K562 (cell line): ENCODE data around the gene EMX2. TPM values are rescaled to one million over a fixed set of nuclear protein-coding genes. Genes with fewer than 3 reads are reported as not detected.

ENCODE experiments used
- AFF4 ChIP-seq: sonication (generic); formaldehyde crosslinking; IDR thresholded peaks from 2 replicates; pipeline ENCODE4 v1.8.0; 2023; ENCODE audit warnings: mild to moderate bottlenecking, missing genetic modification reagents
- CBX2 ChIP-seq: fragments of 200-600 bp; sonication (generic); IDR thresholded peaks from one replicate; pipeline ENCODE4 v1.6.1; 2012; ENCODE audit warnings: mild to moderate bottlenecking, low read length, inconsistent platforms; ENCODE audit not compliant: insufficient read depth, poor library complexity, severe bottlenecking
- CBX5 ChIP-seq: IDR thresholded peaks from 2 replicates; pipeline ENCODE4 v1.6.1; 2014; ENCODE audit warnings: low read depth, borderline replicate concordance
- HIVEP1 ChIP-seq: fragments of 250-450 bp; sonication (Bioruptor Pico); IDR thresholded peaks from 2 replicates; pipeline ENCODE4 v1.4.0; 2020; ENCODE audit warnings: mild to moderate bottlenecking
- TEAD4 ChIP-seq, 2 experiments: sonication (generic) in 1 of 2; formaldehyde crosslinking in 1 of 2; IDR thresholded peaks; 2 replicates each; pipeline versions ENCODE4 v1.6.1 to v1.8.0; 2012 to 2022; ENCODE audit warnings: borderline replicate concordance in 1 of 2, inconsistent platforms in 1 of 2, low read length in 1 of 2, mild to moderate bottlenecking in 1 of 2, missing genetic modification reagents in 1 of 2
- ZNF175 ChIP-seq: fragments of 200-800 bp; sonication (Bioruptor generic); IDR thresholded peaks from 2 replicates; pipeline ENCODE4 v1.6.1; 2016; ENCODE audit warnings: low read depth, mild to moderate bottlenecking, missing genetic modification characterization, missing compliant biosample characterization
- ZNF232 ChIP-seq: sonication (generic); formaldehyde crosslinking; IDR thresholded peaks from 2 replicates; pipeline ENCODE4 v1.8.0; 2022; ENCODE audit warnings: mild to moderate bottlenecking, missing genetic modification reagents
- polyA plus RNA-seq, 8 experiments: library from polyadenylated mRNA; depleted of rRNA in 4 of 8; stranded (reverse) in 5 of 8; unstranded in 3 of 8; fragments of >200 nt; fragmentation: Nextera tagmentation in 2 of 8; fragmentation: Illumina TruSeq in 1 of 8; extraction: Ambion mirVana in 2 of 8; extraction: Trizol in 1 of 8; gene quantifications; 2 replicates each; pipeline versions ENCODE4 v1.2.1 to v1.2.3, GENCODE V29; 2011 to 2014; ENCODE audit warnings: inconsistent platforms in 1 of 8, missing spikeins in 1 of 8
- total RNA-seq, 7 experiments: library from RNA; depleted of rRNA in 6 of 7; stranded (reverse); fragments of >200 nt in 6 of 7; fragmentation: Illumina TruSeq in 2 of 7; extraction: Trizol in 2 of 7; gene quantifications; 2 replicates each; pipeline versions ENCODE4 v1.2.1 to v1.2.3, GENCODE V29; 2011 to 2021; ENCODE audit warnings: low replicate concordance in 1 of 7

The EMX2 gene
- total and polyA plus RNA-seq, 9 of the 15 experiments (the other 6 are each of a cell fraction or from before 2014, with no cell fraction given) = not detected

GRCh38 chr10:117552156-117552631, 9.6 kb downstream of the EMX2 start (continued):
- no peak for TF ChIP-seq CBX2
- no peak for TF ChIP-seq ZNF175 (CRISPR knock-in tag)
- no peak for TF ChIP-seq CBX5
- no peak for TF ChIP-seq ZNF232 (CRISPR knock-in tag)
- TF ChIP-seq TEAD4 (IDR thresholded peaks at IDR 0.05; ENCODE audit: low read length) = no peak
- no peak for TF ChIP-seq TEAD4 (CRISPR knock-in tag; IDR thresholded peaks at IDR 0.05; ENCODE audit: borderline replicate concordance)
- TF ChIP-seq HIVEP1 = no peak
- TF ChIP-seq AFF4 = no peak
